ACHN (cell line): Measurements from ENCODE around the gene CACNA1C.

Source experiments
- DNase-seq: peaks from one replicate; pipeline ENCODE4 v3.0.0-alpha.2; 2015
- in situ Hi-C: cut with HindIII; loops from 2 replicates; pipeline ENCODE4 v1.10.0; 2017; ENCODE audit warnings: low sequenced_read_pairs, low pct_ligation_motif_present, low pct_unique_long_range_greater_than_20kb

CACNA1C gene

GRCh38 chr12:2553388-2554126 is 500.8 kb downstream of the CACNA1C start:
- in situ Hi-C loops: no loop called here
- DNase-seq: no peak

GRCh38 chr12:2555487-2556082 is 502.8 kb downstream of the CACNA1C start:
- in situ Hi-C loops: no loop called here

GRCh38 chr12:2557597-2557996 is 504.8 kb downstream of the CACNA1C start:
- in situ Hi-C loops: no loop called here
- no peak for DNase-seq

More at GRCh38 chr12:2555487-2556082, 502.8 kb downstream of the CACNA1C start:
- DNase-seq: no peak

GRCh38 chr12:2559931-2560330 is 507.1 kb downstream of the CACNA1C start:
- no peak for DNase-seq
- in situ Hi-C loops: no loop called here

- in situ Hi-C loops: no loop called here
- no peak for DNase-seq
These were observed 507.6 kb downstream of the CACNA1C start for GRCh38 chr12:2560356-2560755.

GRCh38 chr12:2561367-2561766 is 508.6 kb downstream of the CACNA1C start:
- in situ Hi-C loops: no loop called here
- DNase-seq: no peak

GRCh38 chr12:2562400-2562799 is 509.6 kb downstream of the CACNA1C start:
- DNase-seq: no peak
- in situ Hi-C loops: no loop called here

- DNase-seq: no peak
- in situ Hi-C loops: no loop called here
These were observed 510.9 kb downstream of the CACNA1C start for GRCh38 chr12:2563709-2564108.

- no peak for DNase-seq
- in situ Hi-C loops: no loop called here
These were observed 513.4 kb downstream of the CACNA1C start for GRCh38 chr12:2566161-2566560.

GRCh38 chr12:2567711-2568110 is 514.9 kb downstream of the CACNA1C start:
- DNase-seq: no peak
- in situ Hi-C loops: no loop called here

- no peak for DNase-seq
- in situ Hi-C loops: no loop called here
These were observed 517.8 kb downstream of the CACNA1C start for GRCh38 chr12:2570562-2570961.

- in situ Hi-C loops: no loop called here
- DNase-seq: no peak
These were observed 521.7 kb downstream of the CACNA1C start for GRCh38 chr12:2574355-2574935.

GRCh38 chr12:2575245-2575644 is 522.5 kb downstream of the CACNA1C start:
- in situ Hi-C loops: no loop called here

GRCh38 chr12:2578211-2578610 is 525.4 kb downstream of the CACNA1C start:
- in situ Hi-C loops: no loop called here
- no peak for DNase-seq

More at GRCh38 chr12:2575245-2575644, 522.5 kb downstream of the CACNA1C start:
- no peak for DNase-seq

GRCh38 chr12:2578772-2579171 is 526.0 kb downstream of the CACNA1C start:
- no peak for DNase-seq
- in situ Hi-C loops: no loop called here

GRCh38 chr12:2580821-2581220 is 528.0 kb downstream of the CACNA1C start:
- in situ Hi-C loops: no loop called here
- DNase-seq: no peak

- in situ Hi-C loops: no loop called here
- no peak for DNase-seq
These were observed 528.7 kb downstream of the CACNA1C start for GRCh38 chr12:2581293-2582045.

- in situ Hi-C loops: no loop called here
- DNase-seq: no peak
These were observed 529.8 kb downstream of the CACNA1C start for GRCh38 chr12:2582631-2583030.

- in situ Hi-C loops: no loop called here
- DNase-seq: peak; percentile 64
These were observed 530.3 kb downstream of the CACNA1C start for GRCh38 chr12:2583091-2583497.
